Placental epithelial cell (primary cell): ENCODE results near the gene RRH. TPM values are rescaled to one million over a fixed set of nuclear protein-coding genes. Genes with fewer than 3 reads are reported as not detected.

Experiments used
- total RNA-seq: library from RNA; depleted of rRNA; stranded (reverse); fragments of >200 nt; gene quantifications from 2 replicates; pipeline ENCODE4 v1.2.3, GENCODE V29; 2012

Gene RRH, protein sequence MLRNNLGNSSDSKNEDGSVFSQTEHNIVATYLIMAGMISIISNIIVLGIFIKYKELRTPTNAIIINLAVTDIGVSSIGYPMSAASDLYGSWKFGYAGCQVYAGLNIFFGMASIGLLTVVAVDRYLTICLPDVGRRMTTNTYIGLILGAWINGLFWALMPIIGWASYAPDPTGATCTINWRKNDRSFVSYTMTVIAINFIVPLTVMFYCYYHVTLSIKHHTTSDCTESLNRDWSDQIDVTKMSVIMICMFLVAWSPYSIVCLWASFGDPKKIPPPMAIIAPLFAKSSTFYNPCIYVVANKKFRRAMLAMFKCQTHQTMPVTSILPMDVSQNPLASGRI
- not detected in 2 replicates for total RNA-seq

GRCh38 chr4:109827672-109828071, at the start of gene RRH:
TSS of gene RRH (plus strand) at chr4:109827972. CDS start at chr4:109828028, 56 bp downstream.

DNA sequence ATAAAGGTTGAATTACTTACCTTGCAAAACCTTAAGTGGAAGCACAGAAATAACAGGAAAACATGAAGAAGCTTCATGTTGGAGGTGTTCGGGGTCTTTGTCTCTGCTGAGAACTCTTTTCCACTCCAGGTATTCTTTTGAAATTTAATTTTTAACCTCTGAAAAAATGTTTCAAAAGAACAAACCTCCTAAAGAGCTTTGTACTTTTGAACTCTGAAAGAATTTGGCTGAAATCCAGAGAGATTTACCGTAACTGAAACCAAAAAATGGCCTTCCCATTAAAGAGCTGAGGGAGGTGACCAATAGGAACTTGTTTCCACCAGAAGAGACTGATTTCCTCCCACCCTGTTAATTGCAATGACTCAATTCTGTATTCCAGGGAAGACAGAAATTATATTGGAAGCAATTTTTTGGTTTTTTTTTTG, 25.9 kb upstream of the RRH start, which contains the start of gene CFI:
TSS of gene CFI (minus strand) at position 105 of the 425 bp plus-strand sequence. CDS start at position 77, 28 bp downstream.

DNA sequence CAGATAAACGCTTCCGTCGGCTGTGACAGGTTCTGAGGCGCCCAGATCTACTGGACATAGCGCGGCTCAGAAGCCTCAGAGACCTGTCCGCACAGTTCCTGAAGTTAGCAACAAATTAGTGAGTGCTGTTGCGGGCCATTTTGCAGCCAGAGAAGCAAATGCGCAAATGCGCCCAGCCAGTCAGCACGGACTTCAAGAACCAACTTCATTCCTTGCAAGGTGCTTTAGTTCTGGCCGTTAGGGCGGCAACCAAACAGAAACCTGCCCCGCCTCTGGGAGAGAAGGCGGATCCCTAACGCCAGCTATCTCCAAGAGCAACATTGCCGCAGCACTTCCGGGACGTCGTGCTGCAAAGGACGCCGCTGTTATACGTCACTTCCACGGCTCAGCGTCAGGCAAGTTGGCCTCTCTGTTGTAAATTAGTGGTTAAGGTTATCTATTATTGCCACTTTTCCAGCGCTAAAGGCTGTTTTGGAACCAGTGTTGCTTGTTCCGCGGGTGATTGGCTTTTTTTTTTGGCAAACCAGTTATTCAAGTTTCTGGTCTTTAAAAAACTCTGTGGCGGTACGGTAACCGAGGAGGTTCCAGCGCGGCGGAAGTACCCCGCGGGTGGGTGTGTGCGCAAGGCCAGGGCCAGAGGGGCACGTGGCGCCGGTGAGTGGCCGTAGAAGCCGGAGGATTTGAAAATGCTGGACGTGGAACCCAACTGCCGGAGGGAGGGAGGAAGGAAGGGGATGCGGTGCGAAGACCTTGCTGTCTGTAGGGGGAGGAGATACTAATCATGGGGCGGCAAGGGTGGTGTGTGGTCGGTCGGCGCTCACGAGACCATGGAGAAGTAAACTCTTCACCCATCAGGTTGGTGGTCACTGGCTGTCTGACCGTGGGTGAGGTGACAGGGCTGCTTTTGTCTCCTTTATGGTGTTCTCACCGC, 12.4 kb upstream of the RRH start, which contains the start of gene GAR1:
TSS of gene GAR1 (plus strand) at position 612 of the 931 bp plus-strand sequence. CDS start 403 bp downstream, outside the sequence.

GRCh38 chr4:109847896-109848442, 20.2 kb downstream of the RRH start, which contains the start of gene LRIT3:
TSS of gene LRIT3 (plus strand) at chr4:109848107. CDS start at chr4:109848202, 95 bp downstream.

Other genes starting within 250 kb of the RRH start
- 22.2 and 28.3 TPM in 2 replicates for gene CASP6, start 124.5 kb upstream of the RRH start, total RNA-seq
- gene PLA2G12A, start 97.9 kb upstream of the RRH start, total RNA-seq: 12.6 and 21.3 TPM in 2 replicates
- gene CFI, start 26.0 kb upstream of the RRH start, total RNA-seq: not detected in 2 replicates
- gene GAR1, start 12.2 kb upstream of the RRH start, total RNA-seq: 3.5 and 4.2 TPM in 2 replicates
- gene LRIT3, start 20.1 kb downstream of the RRH start, total RNA-seq: not detected in 2 replicates
- gene EGF, start 84.9 kb downstream of the RRH start, total RNA-seq: 2.0 and 2.1 TPM in 2 replicates